HG02884 (cell line): ENCODE results near the gene SMYD3.

Experiments
- ATAC-seq: cut with Tn5 transposase; IDR thresholded peaks from one replicate; pipeline ENCODE4 v1.9.1; 2021; ENCODE audit warnings: mild to moderate bottlenecking, moderate library complexity; ENCODE audit not compliant: unreplicated experiment

The SMYD3 gene

GRCh38 chr1:245862812-245863540 is 644.1 kb downstream of the SMYD3 start:
- ATAC-seq: no peak

GRCh38 chr1:245860657-245861544 is 646.2 kb downstream of the SMYD3 start:
- ATAC-seq: no peak

- no peak for ATAC-seq
Observed at GRCh38 chr1:245859493-245860114, 647.5 kb downstream of the SMYD3 start.

- ATAC-seq: no peak
Observed at GRCh38 chr1:245858722-245859492, 648.2 kb downstream of the SMYD3 start.

GRCh38 chr1:245858022-245858721 is 648.9 kb downstream of the SMYD3 start:
- no peak for ATAC-seq

GRCh38 chr1:245856944-245857531 is 650.0 kb downstream of the SMYD3 start:
- ATAC-seq: no peak

GRCh38 chr1:245855846-245856730 is 651.0 kb downstream of the SMYD3 start:
- ATAC-seq: no peak

GRCh38 chr1:245853291-245853690 is 653.8 kb downstream of the SMYD3 start:
- no peak for ATAC-seq

GRCh38 chr1:245843101-245843500 is 664.0 kb downstream of the SMYD3 start:
- ATAC-seq: no peak

GRCh38 chr1:245842106-245842505 is 665.0 kb downstream of the SMYD3 start:
- no peak for ATAC-seq

GRCh38 chr1:245840971-245841370 is 666.1 kb downstream of the SMYD3 start:
- ATAC-seq: no peak

GRCh38 chr1:245837718-245838117 is 669.4 kb downstream of the SMYD3 start:
- no peak for ATAC-seq

GRCh38 chr1:245835386-245835785 is 671.7 kb downstream of the SMYD3 start:
- no peak for ATAC-seq

- ATAC-seq: no peak
Observed at GRCh38 chr1:245834002-245834401, 673.1 kb downstream of the SMYD3 start.

- no peak for ATAC-seq
Observed at GRCh38 chr1:245832771-245833527, 674.1 kb downstream of the SMYD3 start.

GRCh38 chr1:245831518-245831917 is 675.6 kb downstream of the SMYD3 start:
- ATAC-seq: no peak

GRCh38 chr1:245829826-245830225 is 677.3 kb downstream of the SMYD3 start:
- no peak for ATAC-seq

GRCh38 chr1:245829194-245829593 is 677.9 kb downstream of the SMYD3 start:
- peak; percentile 68 for ATAC-seq
